Panc1 (cell line): Measurements from ENCODE around the gene RP9. TPM values are rescaled to one million over a fixed set of nuclear protein-coding genes. Genes with fewer than 3 reads are reported as not detected.

Experiments used
- ATAC-seq: fragments of 200-7000 bp; cut with Tn5 transposase; 2 replicates; pipeline ENCODE4 v1.9.1; 2020; ENCODE audit warnings: mild to moderate bottlenecking, moderate library complexity
- BruUV-seq: library from RNA; stranded (reverse); fragments of 400-500 nt; replicated peaks from 2 replicates; lab custom pipeline; 2021; lab: Mats Ljungman, UMichigan
- CTCF ChIA-PET: fragments of 300-600 bp; sonication (Branson Sonifier 250); formaldehyde crosslinking; loops from one replicate; lab custom pipeline; 2022; ENCODE audit warnings: antibody characterized with exemption; lab: Charles Lee
- POLR2A ChIA-PET: fragments of 300-600 bp; sonication (Branson Sonifier 250); formaldehyde crosslinking; loops from one replicate; lab custom pipeline; 2022; ENCODE audit warnings: antibody characterized with exemption; lab: Charles Lee
- DNase-seq: peaks from one replicate; pipeline ENCODE4 v3.0.0-alpha.2; 2010; ENCODE audit warnings: low read depth, low spot score
- H3K27ac ChIP-seq: 2 replicates; pipeline ENCODE4 v1.5.1; 2011; ENCODE audit warnings: mild to moderate bottlenecking, low read length, inconsistent platforms
- H3K27me3 ChIP-seq: fragments of 200-500 bp; sonication (Bioruptor generic); 2 replicates; pipeline ENCODE4 v1.6.0; 2014; ENCODE audit warnings: low read length, inconsistent platforms; ENCODE audit not compliant: control insufficient read depth, insufficient read depth
- H3K36me3 ChIP-seq: fragments of 200-500 bp; sonication (Bioruptor generic); 2 replicates; pipeline ENCODE4 v1.5.1; 2014; ENCODE audit warnings: inconsistent platforms, mild to moderate bottlenecking, low read length, moderate library complexity; ENCODE audit not compliant: control insufficient read depth, insufficient read depth
- H3K4me1 ChIP-seq: 2 replicates; pipeline ENCODE4 v1.5.1; 2011; ENCODE audit warnings: inconsistent platforms, mild to moderate bottlenecking, low read length, moderate library complexity; ENCODE audit not compliant: control insufficient read depth, insufficient read depth
- H3K4me3 ChIP-seq, 2 experiments: 2 replicates each; pipeline ENCODE4 v1.5.1; 2011 to 2012; ENCODE audit warnings: low read depth in 2 of 2, low read length in 2 of 2, mild to moderate bottlenecking in 2 of 2, inconsistent platforms in 1 of 2, moderate library complexity in 1 of 2
- H3K9me3 ChIP-seq: fragments of 200-500 bp; sonication (Bioruptor generic); 2 replicates; pipeline ENCODE4 v1.5.1; 2014; ENCODE audit warnings: low read depth, mild to moderate bottlenecking, inconsistent platforms, low read length, moderate library complexity; ENCODE audit not compliant: control insufficient read depth, insufficient read depth
- CTCF ChIP-seq: fragments of 450-650 bp; IDR thresholded peaks from 2 replicates; pipeline ENCODE4 v1.5.1; 2017; ENCODE audit warnings: mild to moderate bottlenecking
- POLR2AphosphoS5 ChIP-seq: IDR thresholded peaks from 2 replicates; pipeline ENCODE4 v1.6.1; 2012; ENCODE audit warnings: mild to moderate bottlenecking, low read depth, low read length, moderate library complexity
- REST ChIP-seq, 2 experiments: IDR thresholded peaks; 2 replicates each; pipeline ENCODE4 v1.6.1; 2011 to 2012; ENCODE audit warnings: low read depth in 2 of 2, control low read depth in 1 of 2, low read length in 1 of 2, mild to moderate bottlenecking in 1 of 2, moderate library complexity in 1 of 2; ENCODE audit not compliant: insufficient read depth in 1 of 2
- SIN3A ChIP-seq: IDR thresholded peaks from 2 replicates; pipeline ENCODE4 v1.6.1; 2012; ENCODE audit warnings: low read depth, mild to moderate bottlenecking, low read length, moderate library complexity, borderline replicate concordance; ENCODE audit not compliant: insufficient read depth
- TCF7L2 ChIP-seq: IDR thresholded peaks from 2 replicates; pipeline ENCODE4 v1.6.1; 2011; ENCODE audit warnings: mild to moderate bottlenecking, low read depth, low read length, inconsistent platforms
- in situ Hi-C: cut with HindIII; loops from 2 replicates; pipeline ENCODE4 v1.10.0; 2016; ENCODE audit warnings: low sequenced_read_pairs, low pct_unique_long_range_greater_than_20kb
- intact Hi-C: fragments of 100-400 bp; cut with micrococcal nuclease; formaldehyde crosslinking; loops from one replicate; pipeline ENCODE4 v1.10.0; 2022; ENCODE audit not compliant: unreplicated experiment
- total RNA-seq: library from RNA; stranded (reverse); gene quantifications from one replicate; pipeline ENCODE4 v1.2.1, GENCODE V29; 2021; ENCODE audit not compliant: unreplicated experiment

Gene RP9
- total RNA-seq, 1 experiment from 2014 or later, result 22.1 TPM

- Histone ChIP-seq H3K4me3 (peak overlapping the region; percentile 86 to 87), H3K4me1 (peaks cover 6% of the 10 kb centered on the region), H3K36me3 (no peaks in the 10 kb centered on the region), H3K27ac (no peak overlapping the region), H3K9me3 (no peaks in the 10 kb centered on the region), H3K27me3 (peaks cover 3% of the 10 kb centered on the region; the same call in 1 of the 2 replicates)
- no TSS peak for BruUV-seq
- TF ChIP-seq POLR2AphosphoS5 (no peak), CTCF (no peak), SIN3A (no peak), TCF7L2 (no peak), REST (IDR thresholded peaks at IDR 0.05; ENCODE audit: insufficient read depth in 1 of 2, low read depth in 2 of 2, low read length in 1 of 2) (no peak)
- in situ Hi-C loops (no loop called here), intact Hi-C loops (no loop called here)
- ChIA-PET POLR2A (no interaction called here), CTCF (no interaction called here)
- ATAC-seq (no peak), DNase-seq (no peak)
These were observed 21.0 kb upstream of the RP9 start for GRCh38 chr7:33130184-33130583.

GRCh38 chr7:33129806-33130153, 20.6 kb upstream of the RP9 start:
- Histone ChIP-seq H3K36me3 (no peaks in the 10 kb centered on the region), H3K4me3 (peak overlapping the region; percentile 86 to 87), H3K4me1 (peaks cover 6% of the 10 kb centered on the region), H3K27ac (peak overlapping the region; percentile 88), H3K27me3 (peaks cover 3% of the 10 kb centered on the region; the same call in 1 of the 2 replicates), H3K9me3 (no peaks in the 10 kb centered on the region)
- in situ Hi-C loops, result no loop called here
- no TSS peak for BruUV-seq
- TF ChIP-seq TCF7L2 (no peak), POLR2AphosphoS5 (no peak), CTCF (no peak), REST (IDR thresholded peaks at IDR 0.05; ENCODE audit: insufficient read depth in 1 of 2, low read depth in 2 of 2, low read length in 1 of 2) (no peak), SIN3A (no peak)
- ChIA-PET CTCF (no interaction called here), POLR2A (no interaction called here)
- intact Hi-C loops, result no loop called here
- DNase-seq (no peak), ATAC-seq (peak; percentile 15)
